T-cell (primary cell): ENCODE data around the gene UTP4. TPM values are rescaled to one million over a fixed set of nuclear protein-coding genes. Genes with fewer than 3 reads are reported as not detected.

Experiments used
- ATAC-seq, 4 experiments: fragments of 200-7000 bp in 3 of 4; fragments of 150-1000 bp in 1 of 4; cut with Tn5 transposase; replicated peaks in 1 of 4; 1 replicate in 3 of 4; 2 replicates in 1 of 4; pipeline ENCODE4 v1.10.0; 2021; ENCODE audit warnings: moderate library complexity in 3 of 4, mild to moderate bottlenecking in 2 of 4, moderate number of reproducible peaks in 1 of 4
- CTCF ChIA-PET, 2 donors: fragments of 300-600 bp; sonication (Branson Sonifier 250); formaldehyde crosslinking; loops; one replicate each; lab custom pipeline; 2022; ENCODE audit warnings: antibody characterized with exemption in 2 of 2; lab: Charles Lee
- POLR2A ChIA-PET, 2 donors: fragments of 300-600 bp; sonication (Branson Sonifier 250); formaldehyde crosslinking; loops; one replicate each; lab custom pipeline; 2022; ENCODE audit warnings: antibody characterized with exemption in 2 of 2; lab: Charles Lee
- DNase-seq, 35 experiments: peaks; one replicate each; pipeline versions ENCODE4 v3.0.0 to v3.0.0-alpha.2; 2013 to 2023
- H3K27ac ChIP-seq: one replicate; pipeline ENCODE4 v1.5.1; 2013; ENCODE audit warnings: low read length
- H3K27me3 ChIP-seq, 2 experiments: replicated peaks in 1 of 2; 1 replicate in 1 of 2; 2 replicates in 1 of 2; pipeline versions ENCODE4 v1.6.1 to v1.7.0; 2013; ENCODE audit warnings: low read length in 1 of 2, mixed read lengths in 1 of 2; ENCODE audit not compliant: control insufficient read depth in 2 of 2, insufficient read depth in 2 of 2; ENCODE audit errors: extremely low read depth in 1 of 2
- H3K36me3 ChIP-seq, 2 donors: 1 replicate in 1 of 2; 2 replicates in 1 of 2; pipeline versions ENCODE4 v1.6.1 to v1.7.0; 2013; ENCODE audit warnings: low read length in 1 of 2; ENCODE audit not compliant: control insufficient read depth in 2 of 2, insufficient read depth in 1 of 2; ENCODE audit errors: extremely low read depth in 1 of 2
- H3K4me1 ChIP-seq, 2 experiments: 1 replicate in 1 of 2; 2 replicates in 1 of 2; pipeline versions ENCODE4 v1.6.1 to v1.7.0; 2013; ENCODE audit warnings: low read length in 2 of 2, mixed read lengths in 1 of 2; ENCODE audit not compliant: insufficient read depth in 2 of 2, control insufficient read depth in 1 of 2; ENCODE audit errors: extremely low read depth in 1 of 2
- H3K4me3 ChIP-seq, 2 donors: 1 replicate in 1 of 2; 2 replicates in 1 of 2; pipeline versions ENCODE4 v1.5.1 to v1.7.0; 2013; ENCODE audit warnings: mild to moderate bottlenecking in 2 of 2, low read length in 1 of 2, moderate library complexity in 1 of 2; ENCODE audit not compliant: control insufficient read depth in 1 of 2; ENCODE audit errors: extremely low read depth in 1 of 2
- H3K9me3 ChIP-seq: 2 replicates; pipeline ENCODE4 v1.7.0; 2013
- H3K27ac Mint-ChIP-seq, 2 donors: one replicate each; pipeline ENCODE4 v1.8.0; 2020 to 2021; ENCODE audit warnings: mild to moderate bottlenecking in 2 of 2, mixed read lengths in 2 of 2
- H3K27me3 Mint-ChIP-seq, 2 donors: one replicate each; pipeline ENCODE4 v1.8.0; 2021 to 2022; ENCODE audit warnings: mixed read lengths in 2 of 2
- H3K36me3 Mint-ChIP-seq: one replicate; pipeline ENCODE4 v1.8.0; 2021; ENCODE audit warnings: mixed read lengths
- H3K4me1 Mint-ChIP-seq, 3 donors: one replicate each; pipeline ENCODE4 v1.8.0; 2020 to 2022; ENCODE audit warnings: mixed read lengths in 3 of 3, mild to moderate bottlenecking in 1 of 3
- H3K4me3 Mint-ChIP-seq, 3 donors: one replicate each; pipeline ENCODE4 v1.8.0; 2020 to 2022; ENCODE audit warnings: mild to moderate bottlenecking in 3 of 3, mixed read lengths in 3 of 3, moderate library complexity in 3 of 3
- H3K9me3 Mint-ChIP-seq, 3 donors: one replicate each; pipeline ENCODE4 v1.8.0; 2020 to 2022; ENCODE audit warnings: mixed read lengths in 3 of 3
- WGBS: methylation state at CpG from one replicate; pipeline ENCODE4 v1.1.5; 2013; ENCODE audit warnings: missing lambda C conversion rate; ENCODE audit not compliant: insufficient coverage; 5-methylcytosine and 5-hydroxymethylcytosine counted together
- total RNA-seq, 35 experiments: library from RNA in 6 of 35; stranded (reverse) in 6 of 35; fragments of 120-200 nt in 1 of 35; gene quantifications; one replicate each; pipeline versions ENCODE4 v1.2.1 to v1.2.4 and lab custom pipeline; 2013 to 2026

Gene UTP4
- 10 to 100 TPM; 30.3 to 42.5 (median 37.8) TPM for total RNA-seq
- total RNA-seq (2013) = 20.7 TPM
- 12.4 to 167 (median 27.3) reads per million in 29 experiments for total RNA-seq (lab: John Stamatoyannopoulos, UW)

GRCh38 chr16:69132424-69133252, at the start of gene UTP4, which contains the start of gene CHTF8:
Gene UTP4 (plus strand): TSS chr16:69132649. CDS start chr16:69133460, 811 bp downstream.
Gene CHTF8 (minus strand): TSS chr16:69132588. CDS start chr16:69121458, 11,130 bp downstream.
- CTCF ChIA-PET = interaction anchor here (0.5 to 1.3 kb wide), 7 partner anchors 9 to 603 kb away, joined by 3 to 8 read pairs (median 6); no protein-coding TSS in a partner anchor
- no peaks in the 10 kb centered on the region for H3K27me3 Mint-ChIP-seq
- POLR2A ChIA-PET = interaction anchor here (0.6 to 1.1 kb wide), 8 partner anchors 25 to 822 kb away, joined by 3 to 5 read pairs (median 4); partner anchors contain the start of genes PRMT7 (in 1 of the 2) and SLC7A6OS (in 1 of the 2)
- peak within 1 kb of the TSS; percentile 88 to 93 for H3K27ac Mint-ChIP-seq
- H3K36me3 Mint-ChIP-seq = peaks cover 10% of the 10 kb centered on the region
- Histone ChIP-seq H3K27ac (peak within 1 kb of the TSS; percentile 59), H3K4me3 (peak within 1 kb of the TSS; percentile 80 to 92), H3K27me3 (no peaks in the 10 kb centered on the region), H3K9me3 (no peaks in the 10 kb centered on the region), H3K36me3 (peaks cover 2 to 15% of the 10 kb centered on the region in 2 donors), H3K4me1 (peaks cover 16 to 20% of the 10 kb centered on the region in 2 experiments)
- peaks cover 57 to 62% (median 61%) of the 10 kb centered on the region in 3 donors for H3K4me1 Mint-ChIP-seq
- H3K4me3 Mint-ChIP-seq = peak within 1 kb of the TSS; percentile 92 to 95 (median 94)
- no peaks in the 10 kb centered on the region for H3K9me3 Mint-ChIP-seq
- DNase-seq (peak; percentile 68 to 92 (median 84)), ATAC-seq (peak; percentile 91 to 94 (median 93))
- under 1% methylated on average over 63 of the region's 78 CpGs for WGBS

GRCh38 chr16:69083306-69083941, 49.0 kb upstream of the UTP4 start:
- ATAC-seq = no peak
- H3K36me3 Mint-ChIP-seq = peaks cover 23% of the 10 kb centered on the region
- H3K4me3 Mint-ChIP-seq = no peak overlapping the region
- POLR2A ChIA-PET = no interaction called here
- WGBS = 94% methylated on average over 12 of the region's 16 CpGs
- DNase-seq = no peak
- H3K27ac Mint-ChIP-seq = no peak overlapping the region
- H3K27me3 ChIP-seq = no peaks in the 10 kb centered on the region
- peaks cover 0 to 5% (median 4%) of the 10 kb centered on the region in 3 donors for H3K4me1 Mint-ChIP-seq
- H3K36me3 ChIP-seq = peaks cover 10 to 23% of the 10 kb centered on the region in 2 donors
- no peak overlapping the region for H3K27ac ChIP-seq
- no peaks in the 10 kb centered on the region for H3K27me3 Mint-ChIP-seq
- H3K9me3 ChIP-seq = no peaks in the 10 kb centered on the region
- no peaks in the 10 kb centered on the region for H3K4me1 ChIP-seq
- CTCF ChIA-PET = no interaction called here
- H3K9me3 Mint-ChIP-seq = no peaks in the 10 kb centered on the region
- no peak overlapping the region for H3K4me3 ChIP-seq

GRCh38 chr16:69084289-69084688, 48.2 kb upstream of the UTP4 start:
- ATAC-seq (no peak), DNase-seq (no peak)
- no peaks in the 10 kb centered on the region for H3K27me3 Mint-ChIP-seq
- H3K36me3 Mint-ChIP-seq = peaks cover 23% of the 10 kb centered on the region
- 83% methylated on average over 2 of the region's 2 CpGs for WGBS
- H3K4me3 Mint-ChIP-seq = no peak overlapping the region
- Histone ChIP-seq H3K27ac (no peak overlapping the region), H3K27me3 (no peaks in the 10 kb centered on the region), H3K36me3 (peaks cover 5 to 23% of the 10 kb centered on the region in 2 donors), H3K4me1 (peaks cover 0 to 4% of the 10 kb centered on the region in 2 experiments), H3K9me3 (no peaks in the 10 kb centered on the region), H3K4me3 (no peak overlapping the region)
- H3K27ac Mint-ChIP-seq = no peak overlapping the region
- ChIA-PET POLR2A (no interaction called here), CTCF (no interaction called here)
- no peaks in the 10 kb centered on the region for H3K9me3 Mint-ChIP-seq
- peaks cover 5 to 12% (median 6%) of the 10 kb centered on the region in 3 donors for H3K4me1 Mint-ChIP-seq

- Mint-ChIP-seq H3K27me3 (no peaks in the 10 kb centered on the region), H3K36me3 (peaks cover 23% of the 10 kb centered on the region), H3K4me3 (no peak overlapping the region), H3K9me3 (no peaks in the 10 kb centered on the region), H3K4me1 (peaks cover 5 to 16% (median 9%) of the 10 kb centered on the region in 3 donors), H3K27ac (no peak overlapping the region)
- Histone ChIP-seq H3K4me3 (no peak overlapping the region), H3K27ac (no peak overlapping the region), H3K27me3 (no peaks in the 10 kb centered on the region), H3K4me1 (peaks cover 0 to 8% of the 10 kb centered on the region in 2 experiments), H3K36me3 (peaks cover 5 to 21% of the 10 kb centered on the region in 2 donors), H3K9me3 (no peaks in the 10 kb centered on the region)
- ATAC-seq = no peak
- DNase-seq = no peak
- ChIA-PET CTCF (no interaction called here), POLR2A (interaction anchor here in 1 of 2 donors (0.5 kb wide), 1 partner anchor 10 kb away, joined by 5 read pairs; no protein-coding TSS in a partner anchor)
- 94% methylated on average over 3 of the region's 5 CpGs for WGBS
Measured at GRCh38 chr16:69085032-69085695, 47.3 kb upstream of the UTP4 start.

- H3K9me3 Mint-ChIP-seq = no peaks in the 10 kb centered on the region
- WGBS = 60% methylated on average over 2 of the region's 3 CpGs
- no peak for DNase-seq
- H3K27me3 ChIP-seq = no peaks in the 10 kb centered on the region
- no peak overlapping the region for H3K4me3 ChIP-seq
- H3K4me3 Mint-ChIP-seq = no peak overlapping the region
- H3K4me1 ChIP-seq = peaks cover 0 to 8% of the 10 kb centered on the region in 2 experiments
- H3K36me3 ChIP-seq = peaks cover 5 to 20% of the 10 kb centered on the region in 2 donors
- no peak overlapping the region for H3K27ac ChIP-seq
- no peaks in the 10 kb centered on the region for H3K27me3 Mint-ChIP-seq
- H3K9me3 ChIP-seq = no peaks in the 10 kb centered on the region
- no peak overlapping the region for H3K27ac Mint-ChIP-seq
- peaks cover 5 to 16% (median 9%) of the 10 kb centered on the region in 3 donors for H3K4me1 Mint-ChIP-seq
- ChIA-PET POLR2A (no interaction called here), CTCF (no interaction called here)
- no peak for ATAC-seq
- H3K36me3 Mint-ChIP-seq = peaks cover 23% of the 10 kb centered on the region
Measured at GRCh38 chr16:69087161-69087581, 45.3 kb upstream of the UTP4 start.

- CTCF ChIA-PET = no interaction called here
- 79% methylated on average over 2 of the region's 4 CpGs for WGBS
- Histone ChIP-seq H3K36me3 (peaks cover 0 to 13% of the 10 kb centered on the region in 2 donors), H3K9me3 (no peaks in the 10 kb centered on the region), H3K4me3 (no peak overlapping the region), H3K4me1 (peaks cover 0 to 8% of the 10 kb centered on the region in 2 experiments), H3K27me3 (no peaks in the 10 kb centered on the region), H3K27ac (no peak overlapping the region)
- Mint-ChIP-seq H3K27me3 (no peaks in the 10 kb centered on the region), H3K27ac (peak overlapping the region; percentile 46 to 58), H3K36me3 (peaks cover 15% of the 10 kb centered on the region), H3K9me3 (no peaks in the 10 kb centered on the region), H3K4me1 (peaks cover 5 to 16% (median 9%) of the 10 kb centered on the region in 3 donors), H3K4me3 (no peak overlapping the region)
- DNase-seq (no peak), ATAC-seq (no peak)
- POLR2A ChIA-PET = no interaction called here
Measured at GRCh38 chr16:69088684-69089083, 43.8 kb upstream of the UTP4 start.
